ENCODE data around the gene VPS13D.
A peak's percentile ranks its signal among the peaks of the same experiment; 100 is the strongest.
"Not testable (repeated sequence)": the region's sequence is repeated elsewhere in the genome, so short reads cannot be mapped to it uniquely, and the experiment has no call there.

Gene VPS13D

GRCh38 chr1:12467570-12468286 lies 237.9 kb downstream of the VPS13D start:
- no peak for DNase-seq

GRCh38 chr1:12468323-12468722 lies 238.5 kb downstream of the VPS13D start:
- H3K27me3 ChIP-seq (replicated peaks; ENCODE audit: control insufficient read depth, insufficient read depth, low read length, poor library complexity, severe bottlenecking): no peaks in the 10 kb centered on the region
- H3K36me3 ChIP-seq (ENCODE audit: control insufficient read depth, insufficient read depth, low read length): no peaks in the 10 kb centered on the region
- no peak overlapping the region for H3K4me3 ChIP-seq (ENCODE audit: insufficient read depth, low read depth, low read length, poor library complexity, severe bottlenecking)
- H3K4me1 ChIP-seq (ENCODE audit: control insufficient read depth, insufficient read depth, low read length, poor library complexity, severe bottlenecking): peaks cover 16% of the 10 kb centered on the region
- no peak for DNase-seq
- H3K27ac ChIP-seq (ENCODE audit: insufficient read depth, low read length, poor library complexity, severe bottlenecking): no peak overlapping the region
- H3K9me3 ChIP-seq (ENCODE audit: control insufficient read depth, low read length): no peaks in the 10 kb centered on the region

More at GRCh38 chr1:12467570-12468286, 237.9 kb downstream of the VPS13D start:
- Histone ChIP-seq H3K9me3 (ENCODE audit: control insufficient read depth, low read length) (no peaks in the 10 kb centered on the region), H3K36me3 (ENCODE audit: control insufficient read depth, insufficient read depth, low read length) (no peaks in the 10 kb centered on the region), H3K4me3 (ENCODE audit: insufficient read depth, low read depth, low read length, poor library complexity, severe bottlenecking) (no peak overlapping the region), H3K4me1 (ENCODE audit: control insufficient read depth, insufficient read depth, low read length, poor library complexity, severe bottlenecking) (peaks cover 10% of the 10 kb centered on the region), H3K27me3 (replicated peaks; ENCODE audit: control insufficient read depth, insufficient read depth, low read length, poor library complexity, severe bottlenecking) (no peaks in the 10 kb centered on the region), H3K27ac (ENCODE audit: insufficient read depth, low read length, poor library complexity, severe bottlenecking) (no peak overlapping the region)

GRCh38 chr1:12469493-12469892 lies 239.7 kb downstream of the VPS13D start:
- Histone ChIP-seq H3K4me1 (ENCODE audit: control insufficient read depth, insufficient read depth, low read length, poor library complexity, severe bottlenecking) (peaks cover 23% of the 10 kb centered on the region), H3K4me3 (ENCODE audit: insufficient read depth, low read depth, low read length, poor library complexity, severe bottlenecking) (no peak overlapping the region), H3K27me3 (replicated peaks; ENCODE audit: control insufficient read depth, insufficient read depth, low read length, poor library complexity, severe bottlenecking) (no peaks in the 10 kb centered on the region), H3K27ac (ENCODE audit: insufficient read depth, low read length, poor library complexity, severe bottlenecking) (no peak overlapping the region), H3K9me3 (ENCODE audit: control insufficient read depth, low read length) (no peaks in the 10 kb centered on the region), H3K36me3 (ENCODE audit: control insufficient read depth, insufficient read depth, low read length) (no peaks in the 10 kb centered on the region)
- no peak for DNase-seq

- Histone ChIP-seq H3K4me1 (ENCODE audit: control insufficient read depth, insufficient read depth, low read length, poor library complexity, severe bottlenecking) (peaks cover 28% of the 10 kb centered on the region), H3K27ac (ENCODE audit: insufficient read depth, low read length, poor library complexity, severe bottlenecking) (no peak overlapping the region), H3K9me3 (ENCODE audit: control insufficient read depth, low read length) (no peaks in the 10 kb centered on the region), H3K4me3 (ENCODE audit: insufficient read depth, low read depth, low read length, poor library complexity, severe bottlenecking) (no peak overlapping the region), H3K27me3 (replicated peaks; ENCODE audit: control insufficient read depth, insufficient read depth, low read length, poor library complexity, severe bottlenecking) (no peaks in the 10 kb centered on the region), H3K36me3 (ENCODE audit: control insufficient read depth, insufficient read depth, low read length) (no peaks in the 10 kb centered on the region)
- no peak for DNase-seq
Measured at GRCh38 chr1:12469990-12470389, 240.2 kb downstream of the VPS13D start.

- peaks cover 37% of the 10 kb centered on the region for H3K4me1 ChIP-seq (ENCODE audit: control insufficient read depth, insufficient read depth, low read length, poor library complexity, severe bottlenecking)
- DNase-seq; H3K36me3 ChIP-seq (ENCODE audit: control insufficient read depth, insufficient read depth, low read length); H3K4me3 ChIP-seq (ENCODE audit: insufficient read depth, low read depth, low read length, poor library complexity, severe bottlenecking); H3K27me3 ChIP-seq (replicated peaks; ENCODE audit: control insufficient read depth, insufficient read depth, low read length, poor library complexity, severe bottlenecking); H3K9me3 ChIP-seq (ENCODE audit: control insufficient read depth, low read length); H3K27ac ChIP-seq (ENCODE audit: insufficient read depth, low read length, poor library complexity, severe bottlenecking): not testable (repeated sequence)
Measured at GRCh38 chr1:12470916-12471315, 241.1 kb downstream of the VPS13D start.

- no peaks in the 10 kb centered on the region for H3K9me3 ChIP-seq (ENCODE audit: control insufficient read depth, low read length)
- peaks cover 41% of the 10 kb centered on the region for H3K4me1 ChIP-seq (ENCODE audit: control insufficient read depth, insufficient read depth, low read length, poor library complexity, severe bottlenecking)
- DNase-seq: no peak
- H3K36me3 ChIP-seq (ENCODE audit: control insufficient read depth, insufficient read depth, low read length): no peaks in the 10 kb centered on the region
- peak overlapping the region; percentile 63 for H3K27ac ChIP-seq (ENCODE audit: insufficient read depth, low read length, poor library complexity, severe bottlenecking)
- H3K27me3 ChIP-seq (replicated peaks; ENCODE audit: control insufficient read depth, insufficient read depth, low read length, poor library complexity, severe bottlenecking): no peaks in the 10 kb centered on the region
- no peak overlapping the region for H3K4me3 ChIP-seq (ENCODE audit: insufficient read depth, low read depth, low read length, poor library complexity, severe bottlenecking)
Measured at GRCh38 chr1:12472156-12472797, 242.4 kb downstream of the VPS13D start.

GRCh38 chr1:12472798-12473551 lies 243.1 kb downstream of the VPS13D start:
- Histone ChIP-seq H3K4me1 (ENCODE audit: control insufficient read depth, insufficient read depth, low read length, poor library complexity, severe bottlenecking) (peaks cover 46% of the 10 kb centered on the region), H3K27ac (ENCODE audit: insufficient read depth, low read length, poor library complexity, severe bottlenecking) (peak overlapping the region; percentile 63), H3K36me3 (ENCODE audit: control insufficient read depth, insufficient read depth, low read length) (no peaks in the 10 kb centered on the region), H3K27me3 (replicated peaks; ENCODE audit: control insufficient read depth, insufficient read depth, low read length, poor library complexity, severe bottlenecking) (no peaks in the 10 kb centered on the region), H3K9me3 (ENCODE audit: control insufficient read depth, low read length) (no peaks in the 10 kb centered on the region), H3K4me3 (ENCODE audit: insufficient read depth, low read depth, low read length, poor library complexity, severe bottlenecking) (no peak overlapping the region)
- peak in 2 of 3 donors; percentile 12 to 24 for DNase-seq

GRCh38 chr1:12473596-12474362 lies 243.9 kb downstream of the VPS13D start:
- no peaks in the 10 kb centered on the region for H3K9me3 ChIP-seq (ENCODE audit: control insufficient read depth, low read length)
- H3K4me3 ChIP-seq (ENCODE audit: insufficient read depth, low read depth, low read length, poor library complexity, severe bottlenecking): no peak overlapping the region
- peaks cover 54% of the 10 kb centered on the region for H3K4me1 ChIP-seq (ENCODE audit: control insufficient read depth, insufficient read depth, low read length, poor library complexity, severe bottlenecking)
- DNase-seq: no peak
- H3K36me3 ChIP-seq (ENCODE audit: control insufficient read depth, insufficient read depth, low read length): no peaks in the 10 kb centered on the region
- no peaks in the 10 kb centered on the region for H3K27me3 ChIP-seq (replicated peaks; ENCODE audit: control insufficient read depth, insufficient read depth, low read length, poor library complexity, severe bottlenecking)
- H3K27ac ChIP-seq (ENCODE audit: insufficient read depth, low read length, poor library complexity, severe bottlenecking): peak overlapping the region; percentile 63

- DNase-seq: no peak
- no peak overlapping the region for H3K4me3 ChIP-seq (ENCODE audit: insufficient read depth, low read depth, low read length, poor library complexity, severe bottlenecking)
- no peaks in the 10 kb centered on the region for H3K36me3 ChIP-seq (ENCODE audit: control insufficient read depth, insufficient read depth, low read length)
- H3K27ac ChIP-seq (ENCODE audit: insufficient read depth, low read length, poor library complexity, severe bottlenecking): peak overlapping the region; percentile 10
- H3K4me1 ChIP-seq (ENCODE audit: control insufficient read depth, insufficient read depth, low read length, poor library complexity, severe bottlenecking): peaks cover 66% of the 10 kb centered on the region
- no peaks in the 10 kb centered on the region for H3K9me3 ChIP-seq (ENCODE audit: control insufficient read depth, low read length)
- H3K27me3 ChIP-seq (replicated peaks; ENCODE audit: control insufficient read depth, insufficient read depth, low read length, poor library complexity, severe bottlenecking): no peaks in the 10 kb centered on the region
Measured at GRCh38 chr1:12475101-12475500, 245.3 kb downstream of the VPS13D start.

All from effector memory CD4-positive, alpha-beta T cell (primary cell).